HG03280 (cell line): ENCODE measurements around the gene D2HGDH.
"Not testable (repeated sequence)": the region's sequence is repeated elsewhere in the genome, so short reads cannot be mapped to it uniquely, and the experiment has no call there.

Experiments used
- ATAC-seq: cut with Tn5 transposase; IDR thresholded peaks from one replicate; pipeline ENCODE4 v1.9.1; 2021; ENCODE audit warnings: mild to moderate bottlenecking, moderate library complexity; ENCODE audit not compliant: unreplicated experiment

D2HGDH gene

DNA sequence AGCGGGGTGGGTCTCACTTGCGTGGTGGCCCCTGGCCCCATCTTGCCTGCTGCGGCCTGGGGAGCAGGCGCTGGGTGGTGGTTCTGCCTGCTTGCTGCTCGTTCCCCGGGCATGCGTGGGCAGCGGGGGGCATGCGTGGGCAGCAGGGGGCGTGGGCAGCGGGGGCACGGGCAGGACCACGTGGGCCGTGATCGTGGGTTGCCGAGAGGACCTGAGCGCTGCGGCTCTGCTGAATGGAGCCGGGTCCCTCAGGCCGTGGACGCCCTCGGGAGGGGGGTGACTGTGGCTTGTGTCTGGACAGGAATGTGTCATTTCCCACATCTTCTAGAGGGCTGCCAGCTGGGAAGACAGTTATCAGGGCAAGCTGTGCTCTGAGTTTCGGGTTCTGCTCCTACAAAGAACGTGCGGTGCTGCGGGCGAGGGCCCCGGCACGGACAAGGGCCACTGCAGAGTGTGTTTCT lies 33.9 kb downstream of the D2HGDH start:
- no peak for ATAC-seq

DNA sequence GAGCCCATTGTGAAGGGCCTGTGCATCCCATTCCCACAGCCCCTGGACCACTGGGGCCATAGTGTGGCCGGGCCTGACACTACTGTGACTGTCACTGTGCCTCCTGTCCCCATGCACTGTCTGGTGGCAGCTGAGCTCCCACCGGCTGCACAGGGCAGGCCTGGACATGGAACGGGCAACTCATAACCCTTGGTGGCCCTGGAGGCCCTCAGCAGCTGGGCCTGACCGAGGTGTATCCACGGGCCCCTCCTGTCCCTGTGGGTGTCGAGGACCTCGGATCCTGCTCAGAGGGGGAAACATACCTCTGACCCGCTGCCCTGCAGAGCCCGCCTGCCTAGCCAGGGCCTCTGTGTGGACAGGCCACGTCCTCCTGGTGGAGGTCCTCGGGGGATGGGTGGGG lies 34.4 kb downstream of the D2HGDH start:
- ATAC-seq: no peak

DNA sequence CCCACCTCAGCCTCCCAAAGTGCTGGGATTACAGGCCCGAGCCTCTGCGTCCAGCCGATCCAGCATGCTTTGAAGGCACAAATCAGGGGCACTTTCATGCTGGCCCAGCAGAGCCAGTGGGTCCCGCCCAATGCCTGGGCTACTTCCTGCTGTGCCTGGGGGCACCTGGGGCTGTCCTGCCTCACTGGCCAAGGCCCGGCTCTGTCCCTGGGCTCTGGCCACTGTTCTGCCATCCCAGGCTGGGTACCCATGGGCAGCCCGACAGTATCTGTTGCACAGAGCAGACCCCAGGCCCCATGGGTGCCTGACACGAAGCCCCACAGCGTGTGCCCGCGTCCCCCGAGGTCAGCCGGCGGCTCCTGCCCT lies 35.4 kb downstream of the D2HGDH start:
- no peak for ATAC-seq

DNA sequence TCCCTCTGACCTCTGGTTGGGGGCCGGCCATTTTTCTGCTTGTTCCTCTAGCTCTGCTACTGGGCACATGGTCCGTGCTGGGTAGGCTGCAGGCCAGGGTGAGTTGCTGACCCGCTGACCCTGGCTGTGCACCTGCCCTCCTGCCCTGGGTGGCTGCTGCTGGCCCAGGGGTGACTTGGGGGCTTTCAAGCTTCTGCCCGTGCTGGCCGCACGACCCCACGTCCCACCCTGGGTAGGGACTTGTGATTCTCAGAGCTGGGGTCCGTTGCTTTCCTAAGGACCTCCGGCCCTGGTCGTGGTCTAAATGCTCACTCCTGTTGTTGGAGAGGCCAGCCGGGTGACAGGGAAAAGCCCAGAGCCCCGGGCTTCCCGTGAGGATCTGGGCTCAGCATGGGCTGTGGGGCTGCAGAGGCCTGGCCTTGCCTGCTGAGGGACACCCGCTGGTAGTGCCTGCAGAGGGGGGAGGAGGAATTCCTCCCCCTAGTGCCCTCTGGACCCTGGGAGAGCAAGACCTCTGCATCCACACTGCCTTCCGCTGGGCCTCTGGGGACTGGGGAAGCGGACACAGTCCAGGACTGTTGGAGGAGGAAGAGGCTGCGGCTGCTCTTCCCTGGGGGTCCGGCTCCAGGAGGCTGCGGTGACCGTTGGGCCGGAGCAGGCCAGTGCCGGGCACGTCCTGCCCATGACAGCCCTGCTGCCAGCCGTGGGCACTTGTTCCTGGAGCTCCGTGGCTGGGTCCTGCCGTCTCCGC lies 35.9 kb downstream of the D2HGDH start:
- no peak for ATAC-seq

DNA sequence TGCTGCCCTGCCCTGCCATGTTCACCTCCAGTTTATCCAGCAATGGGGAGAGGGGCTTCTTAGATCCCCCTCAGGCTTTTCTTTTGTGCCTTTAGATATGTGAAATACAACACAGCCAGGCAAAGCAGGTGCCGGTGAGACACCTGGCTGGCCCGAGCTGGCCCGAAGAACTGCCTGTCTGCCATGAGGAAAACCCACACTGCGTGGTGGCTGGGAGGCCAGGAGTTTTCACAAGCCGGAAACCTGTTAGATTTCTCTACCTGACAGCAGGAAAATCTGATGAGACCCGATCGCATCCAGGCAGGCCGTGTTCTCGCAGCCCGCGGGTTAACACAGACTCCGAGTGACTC lies 36.5 kb downstream of the D2HGDH start:
- ATAC-seq: no peak

DNA sequence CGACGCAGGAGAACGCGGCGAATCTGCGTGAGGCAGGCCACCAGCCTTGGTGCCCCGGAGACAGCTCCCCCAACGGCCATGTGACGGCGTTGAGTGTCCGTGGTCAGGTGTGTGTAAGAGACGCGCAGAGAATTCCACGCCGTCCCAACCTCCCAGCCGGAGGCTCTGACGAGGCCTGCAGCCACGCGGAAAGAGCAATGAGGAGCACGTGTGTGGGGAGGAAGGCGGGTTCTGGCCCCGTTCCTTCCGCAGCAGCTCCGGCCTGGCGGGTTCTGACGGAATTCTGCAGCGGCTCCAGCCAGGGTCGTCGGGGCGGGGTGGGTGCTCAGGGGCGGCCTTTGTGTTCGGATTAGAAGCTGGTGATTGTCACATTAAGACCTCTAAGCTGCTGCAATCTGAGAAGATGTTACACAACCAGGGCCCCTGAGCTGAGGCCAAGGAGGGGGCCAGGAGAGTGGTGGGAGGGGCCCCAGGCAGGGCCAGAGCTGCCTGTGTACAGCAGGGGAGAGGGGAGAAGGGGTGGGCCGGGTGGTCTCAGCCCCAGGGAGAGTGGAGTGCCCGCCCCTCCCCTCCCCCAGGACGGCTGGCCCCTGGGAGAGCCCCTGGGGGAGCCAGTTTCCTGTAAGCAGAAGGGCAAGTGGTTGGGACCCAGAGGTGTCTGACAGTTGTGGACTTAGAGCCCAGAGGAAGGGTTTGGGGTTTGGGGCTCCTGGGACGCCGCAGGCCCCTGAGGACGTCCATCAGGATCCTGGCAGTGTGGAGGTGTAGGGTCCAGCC lies 37.0 kb downstream of the D2HGDH start:
- no peak for ATAC-seq

DNA sequence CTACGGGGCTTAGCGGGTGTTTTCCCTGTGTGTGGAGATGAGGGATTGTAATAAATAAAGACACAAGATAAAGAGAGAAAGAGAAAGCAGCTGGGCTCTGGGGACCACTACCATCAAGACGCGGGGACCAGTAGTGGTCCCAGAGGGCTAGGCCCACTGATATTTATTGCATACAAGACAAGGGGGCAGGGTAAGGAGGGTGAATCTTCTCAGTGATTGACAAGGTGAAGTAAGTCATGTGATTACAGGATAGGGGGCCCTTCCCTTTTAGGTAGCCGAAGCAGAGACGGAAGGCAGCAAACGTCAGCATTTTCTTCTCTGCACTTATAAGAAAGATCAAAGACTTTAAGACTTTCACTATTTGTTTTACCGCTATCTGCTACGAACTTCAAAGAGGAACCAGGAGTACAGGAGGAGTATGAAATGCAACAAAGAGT lies 37.7 kb downstream of the D2HGDH start:
- no peak for ATAC-seq

DNA sequence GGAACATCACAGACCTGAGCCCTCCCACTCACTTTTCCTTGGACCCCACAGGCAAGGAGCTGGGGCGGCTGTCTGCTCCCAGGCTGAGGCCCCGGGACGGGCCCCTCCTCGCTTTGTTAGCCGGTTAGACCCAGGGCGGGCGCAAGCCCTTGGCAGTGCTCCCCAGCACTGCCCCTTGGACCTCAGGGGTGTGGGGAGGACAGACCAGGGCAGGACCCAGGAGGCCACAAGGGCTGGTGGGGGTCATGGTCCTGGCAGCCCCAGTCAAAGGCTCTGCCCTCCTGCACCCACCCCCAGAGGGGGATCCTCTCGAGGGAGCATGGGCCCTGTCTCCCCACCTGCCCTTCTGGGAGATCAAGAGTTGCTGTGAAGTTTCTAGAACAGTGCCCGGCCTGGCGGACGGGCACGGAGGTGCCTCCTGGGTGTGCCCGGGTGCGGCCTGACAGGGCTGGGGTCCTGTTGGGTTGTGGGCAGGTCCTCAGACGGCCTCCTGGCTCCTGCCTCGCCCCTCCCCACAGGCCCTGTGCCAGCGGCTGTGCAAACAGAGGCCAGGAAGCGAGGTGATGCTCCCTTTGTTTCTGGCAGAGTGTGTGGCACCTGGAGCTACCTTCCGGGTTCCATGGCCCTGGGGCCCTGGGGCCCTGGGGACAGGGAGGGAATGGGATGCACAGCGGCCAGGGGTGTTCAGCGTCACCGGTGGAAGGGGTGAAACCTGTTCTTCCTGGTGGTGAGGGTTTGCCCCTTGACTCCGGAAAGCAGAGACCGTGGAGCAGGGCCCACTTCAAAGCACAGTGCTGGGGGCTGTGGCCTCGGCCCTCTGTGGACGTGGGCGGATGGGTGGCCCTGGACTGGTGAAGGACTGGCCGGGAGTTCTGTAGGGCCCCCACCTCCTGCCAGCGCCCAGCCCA lies 39.3 kb downstream of the D2HGDH start:
- no peak for ATAC-seq

DNA sequence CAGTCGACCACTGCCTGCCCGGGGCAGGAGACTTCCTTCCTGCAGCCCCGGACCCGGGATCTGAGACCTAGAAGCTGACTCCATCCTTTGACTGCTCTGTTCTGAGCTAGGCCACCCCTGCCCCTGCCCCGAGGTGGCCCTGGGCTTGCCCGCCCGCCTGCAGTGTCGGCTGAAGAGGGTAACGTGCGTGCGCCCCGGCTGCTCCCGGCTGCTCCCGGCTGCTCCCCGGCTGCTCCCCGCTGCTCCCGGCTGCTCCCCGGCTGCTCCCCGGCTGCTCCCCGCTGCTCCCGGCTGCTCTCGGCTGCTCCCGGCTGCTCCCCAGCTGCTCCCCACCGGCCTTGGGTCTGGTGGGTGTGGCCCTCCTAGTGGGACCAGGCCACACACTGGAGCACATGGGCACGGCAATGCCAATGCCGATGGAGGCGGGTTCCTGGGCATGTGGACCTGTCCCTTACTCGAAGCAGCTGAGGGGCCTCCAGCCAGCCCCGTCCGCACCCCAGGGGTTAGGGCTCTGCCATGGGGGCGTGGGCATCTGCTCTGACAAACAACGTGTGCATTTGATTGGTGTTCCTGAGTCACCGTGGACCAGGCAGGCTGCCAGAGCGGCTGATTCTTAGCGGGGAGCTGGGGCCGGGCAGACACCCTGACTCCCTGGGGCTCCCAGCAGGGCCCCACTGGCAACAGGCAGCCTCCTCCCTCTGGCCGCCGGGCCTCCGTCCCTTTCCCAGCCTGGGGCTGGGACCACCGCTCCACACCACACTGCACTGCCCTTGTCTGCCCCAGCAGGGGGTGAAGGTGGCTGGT lies 40.2 kb downstream of the D2HGDH start:
- no peak for ATAC-seq

DNA sequence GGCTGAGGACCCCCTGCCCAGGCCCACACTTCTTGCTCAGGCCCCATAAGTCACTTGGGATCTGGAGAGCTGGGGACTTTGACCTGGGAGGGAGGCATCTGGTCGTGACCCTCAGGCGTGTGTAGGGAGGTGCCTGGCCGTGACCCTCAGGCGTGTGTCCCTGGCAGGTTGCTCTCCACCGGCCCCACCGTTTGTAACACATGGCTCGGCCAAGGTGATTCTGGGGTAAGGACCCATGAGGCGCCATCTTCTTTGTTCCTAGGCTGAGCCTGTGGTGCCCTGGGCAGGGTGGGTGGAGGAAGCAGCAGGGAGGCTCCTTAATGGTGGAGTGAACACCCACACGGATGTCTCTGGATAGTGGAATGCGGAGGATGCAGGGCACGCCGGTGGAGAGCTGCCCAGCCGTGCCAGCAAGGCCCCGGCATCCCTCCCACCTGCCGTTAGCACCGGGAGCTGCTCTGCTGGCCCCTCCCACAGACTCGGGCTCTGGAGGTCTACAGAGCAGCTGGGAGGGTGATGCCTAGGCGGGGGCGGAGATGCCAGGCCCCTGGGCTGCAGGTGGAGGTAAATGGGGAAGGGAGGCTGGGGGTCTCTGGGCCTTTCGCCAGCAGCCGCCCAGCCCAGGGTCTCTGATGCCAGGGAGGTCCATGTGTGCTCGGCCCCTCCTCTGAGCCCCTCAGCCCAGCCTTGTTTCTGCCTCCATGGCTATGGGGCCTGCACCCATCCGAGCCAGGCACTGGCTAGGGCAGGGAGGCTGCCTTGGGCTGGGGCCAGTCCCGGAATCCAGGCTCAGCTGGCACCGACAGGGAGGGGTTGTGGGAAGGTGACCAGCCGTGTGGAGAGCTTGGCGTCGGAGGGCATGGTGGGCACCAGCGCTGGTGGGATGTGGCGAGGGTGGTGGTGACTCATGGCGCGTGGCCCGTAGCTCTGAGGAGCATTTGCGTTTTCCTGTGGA lies 41.1 kb downstream of the D2HGDH start:
- no peak for ATAC-seq

DNA sequence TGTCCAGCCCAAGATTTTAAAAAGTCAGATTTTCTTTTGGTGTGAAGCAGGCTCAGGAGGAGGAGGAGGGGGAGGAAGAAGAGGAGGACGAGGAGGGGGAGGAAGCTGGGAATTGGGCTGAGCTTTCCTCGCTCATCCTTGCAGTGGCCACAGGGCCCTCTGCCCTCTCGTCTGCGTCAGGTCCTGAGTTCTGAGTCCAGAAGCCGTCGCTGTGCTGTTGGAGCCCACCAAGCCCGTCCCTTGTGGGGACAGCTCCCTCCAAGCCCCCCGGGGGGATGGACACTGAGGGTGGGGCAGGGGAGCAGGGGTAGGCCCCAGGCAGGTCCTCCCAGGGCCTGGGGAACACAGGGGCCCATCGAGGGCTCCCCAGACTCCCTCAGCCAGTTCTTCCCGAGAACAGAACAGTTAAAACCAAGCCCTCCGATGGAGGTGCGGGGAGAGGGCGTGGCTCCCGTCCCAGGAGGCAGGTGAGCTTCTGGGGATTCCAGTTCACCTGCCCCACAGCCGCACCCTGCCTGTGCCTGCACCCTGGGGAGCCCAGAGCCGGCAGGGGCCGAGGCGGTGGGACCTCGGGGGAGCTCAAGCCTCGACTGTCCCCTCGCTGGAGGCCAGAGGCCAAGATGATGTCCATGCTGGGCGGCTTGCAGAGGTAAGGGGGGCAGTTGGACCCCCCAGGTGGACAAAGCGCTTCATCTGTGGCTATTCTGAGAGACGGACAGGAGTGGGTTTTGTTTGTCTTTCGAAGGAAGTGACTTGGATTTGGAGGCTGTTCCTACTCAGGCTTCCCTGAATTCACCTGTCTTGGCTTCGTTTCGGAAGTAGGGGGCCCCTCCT lies 42.1 kb downstream of the D2HGDH start, which contains the start of gene GAL3ST2:
Gene GAL3ST2 (plus strand): TSS at position 487 of the 834 bp plus-strand sequence. CDS start 134 bp downstream, at position 621.
- no peak for ATAC-seq

DNA sequence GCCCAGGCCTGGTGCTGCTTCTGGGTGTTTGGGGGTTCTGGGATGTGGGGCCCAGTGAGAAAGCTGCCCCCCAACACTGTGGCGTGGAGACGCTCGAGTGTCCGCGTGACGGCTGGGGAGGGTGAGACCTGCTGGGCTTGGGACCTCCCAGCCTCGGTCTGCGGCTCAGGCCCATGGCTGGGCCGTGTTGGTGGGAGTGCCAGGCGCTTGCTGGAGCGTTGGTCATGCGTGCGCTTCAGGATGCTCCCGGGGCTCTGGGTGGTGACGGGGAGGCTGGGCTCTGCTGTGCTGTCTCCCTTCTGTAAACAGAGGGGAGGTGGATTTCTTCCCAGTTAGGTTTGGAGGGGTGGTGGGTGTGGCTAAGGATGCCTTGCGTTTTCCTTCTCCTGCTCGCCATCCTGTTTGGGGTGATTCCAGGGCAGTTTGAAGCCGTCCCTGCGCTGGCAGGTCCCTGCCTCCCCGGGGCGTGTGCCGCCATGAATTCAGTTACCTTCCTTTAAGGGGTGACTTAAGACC lies 42.8 kb downstream of the D2HGDH start:
- ATAC-seq: no peak

DNA sequence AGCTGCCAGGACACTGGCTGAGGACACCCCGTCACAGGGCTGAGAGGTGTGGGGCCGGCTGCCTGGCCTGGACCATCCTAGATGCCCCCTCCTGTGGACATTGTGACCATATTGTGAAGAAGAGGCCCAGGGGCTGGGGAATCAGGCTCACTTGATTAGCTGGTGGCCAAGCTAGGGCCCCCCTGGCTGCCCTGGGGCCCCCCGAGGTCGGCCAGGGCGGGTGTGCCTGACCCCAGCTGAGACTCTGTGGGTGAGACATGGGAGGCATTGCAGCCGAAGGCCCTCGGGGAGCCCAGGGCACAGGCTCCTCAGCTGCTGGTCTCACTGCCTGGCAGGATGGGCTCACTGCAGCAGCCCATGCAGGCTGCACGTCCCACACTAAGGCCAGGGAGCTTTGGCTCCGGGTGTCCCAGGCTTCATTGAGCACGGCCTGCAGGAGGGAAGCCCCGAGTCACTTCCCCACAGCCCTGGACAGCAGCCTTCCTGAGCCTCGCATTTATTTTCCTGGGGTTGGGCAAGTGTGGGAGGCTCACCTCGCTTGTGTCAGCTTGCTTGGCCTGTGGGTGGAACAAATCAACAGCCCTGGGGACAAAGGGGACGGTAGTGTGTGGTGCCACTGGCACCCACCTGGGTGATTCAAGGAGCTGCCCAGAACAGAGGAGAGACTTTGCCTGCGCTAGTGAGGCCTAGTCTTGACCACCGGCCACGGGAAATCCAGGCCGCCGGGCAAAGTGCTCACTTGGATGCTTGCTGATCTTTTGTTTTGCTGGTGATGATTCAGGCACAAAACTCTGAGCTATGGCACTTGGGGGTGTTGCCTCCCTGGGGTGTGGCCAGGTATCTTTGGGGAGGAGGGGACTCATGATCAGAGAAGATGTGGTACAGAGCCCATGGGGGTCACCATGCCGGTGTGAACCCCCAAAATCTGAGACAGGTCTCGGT lies 43.5 kb downstream of the D2HGDH start:
- no peak for ATAC-seq

DNA sequence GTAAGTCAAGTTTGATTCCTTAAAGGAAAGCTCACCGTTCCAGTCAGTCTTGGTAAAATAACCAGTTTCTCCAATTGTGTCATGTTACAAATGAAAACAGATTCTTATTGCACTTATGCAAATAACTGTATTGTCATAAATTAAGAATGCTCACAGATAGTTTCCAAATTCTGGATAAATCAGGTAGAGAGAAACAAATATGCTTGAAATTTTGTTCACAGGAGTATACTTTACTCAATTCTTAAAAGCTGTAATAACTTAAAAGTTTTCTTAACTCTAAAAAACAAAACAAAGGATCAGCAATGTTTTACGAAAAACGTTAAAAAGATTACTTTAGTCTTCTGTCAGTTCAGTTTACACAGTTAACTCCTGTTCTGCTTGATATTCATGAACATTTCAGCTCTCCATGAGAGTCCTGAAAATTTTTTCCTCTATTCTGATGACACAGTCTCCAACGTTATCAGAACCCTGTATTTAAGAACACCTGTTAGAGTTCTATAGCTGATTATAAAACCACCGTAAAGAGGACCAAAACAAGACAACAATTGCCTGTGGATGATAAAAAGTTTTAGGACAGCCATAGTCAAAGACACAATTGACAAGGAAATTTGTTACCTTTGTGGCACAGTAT lies 46.6 kb downstream of the D2HGDH start:
- ATAC-seq: no peak

DNA sequence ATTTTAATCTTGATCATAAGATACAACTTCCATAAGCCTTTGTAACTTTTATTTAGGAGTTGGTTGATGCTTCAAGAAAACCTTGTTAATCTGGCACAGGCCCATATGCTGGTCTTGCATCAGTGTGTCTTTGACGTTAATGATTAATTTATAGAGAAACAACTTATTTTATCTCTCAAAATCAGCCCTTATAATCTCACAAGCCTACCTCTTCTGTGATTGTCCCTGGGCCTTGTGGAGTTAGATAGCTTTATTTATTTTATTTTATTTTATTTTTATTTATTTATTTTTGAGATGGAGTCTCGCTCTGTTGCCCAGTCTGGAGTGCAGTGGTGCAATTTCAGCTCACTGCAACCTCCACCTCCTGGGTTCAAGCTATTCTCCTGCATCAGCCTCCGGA lies 47.6 kb downstream of the D2HGDH start:
- not testable (repeated sequence) for ATAC-seq

DNA sequence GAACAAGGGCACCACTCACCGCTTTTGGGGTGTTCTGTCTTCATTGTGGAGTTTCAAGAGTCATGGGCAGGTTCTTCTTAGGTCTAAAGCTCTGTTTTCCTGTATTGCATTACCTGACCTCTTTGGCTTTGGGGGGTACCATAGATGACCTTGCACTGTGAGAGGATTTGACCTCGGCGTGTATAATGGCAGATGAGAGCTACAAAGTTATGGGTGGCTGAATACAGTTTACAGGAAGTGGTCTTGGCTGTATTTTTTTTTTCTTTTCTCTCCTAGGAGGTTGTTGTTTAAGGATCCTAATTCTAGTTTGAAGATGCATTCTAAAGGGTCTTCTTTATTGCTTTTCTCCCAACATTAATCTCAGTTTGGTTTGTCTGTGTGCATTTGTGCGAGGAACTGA lies 53.7 kb downstream of the D2HGDH start:
- no peak for ATAC-seq

DNA sequence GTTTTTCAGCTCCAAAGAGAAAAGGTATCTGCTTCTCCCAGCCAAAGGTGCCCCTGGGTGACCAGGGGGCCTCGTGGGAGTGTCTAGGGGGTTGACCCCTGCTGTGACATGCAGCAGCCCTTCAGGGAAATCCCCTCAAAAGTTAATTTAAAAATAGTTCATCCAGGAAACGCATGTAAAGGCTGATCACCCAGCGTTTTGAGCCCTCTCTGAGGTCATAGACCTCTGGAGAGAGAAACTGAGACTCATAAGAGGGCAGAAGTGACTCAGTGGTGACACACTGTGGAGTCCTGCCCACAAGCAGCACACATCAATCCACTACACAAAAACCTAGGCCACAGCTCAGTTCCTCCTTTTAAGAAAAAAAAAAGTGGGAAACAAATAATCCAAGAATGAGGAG lies 54.1 kb downstream of the D2HGDH start:
- ATAC-seq: no peak
